ENCODE results near the gene UPF2.
"Not testable (repeated sequence)": the region's sequence is repeated elsewhere in the genome, so short reads cannot be mapped to it uniquely, and the experiment has no call there.

UPF2 gene

GRCh38 chr10:12036073-12036655 is 6.4 kb downstream of the UPF2 start:
- Histone ChIP-seq H3K9ac (ENCODE audit: low read length) (no peak overlapping the region), H3K9me3 (ENCODE audit: control insufficient read depth, low read depth, low read length) (no peaks in the 10 kb centered on the region), H3K36me3 (ENCODE audit: control insufficient read depth, low read depth, low read length) (peaks cover 23% of the 10 kb centered on the region), H3K4me1 (ENCODE audit: control insufficient read depth, low read depth, low read length) (peaks cover 2% of the 10 kb centered on the region), H3K27ac (ENCODE audit: low read length) (no peak overlapping the region), H3K4me3 (ENCODE audit: low read length) (no peak overlapping the region), H3K27me3 (ENCODE audit: control insufficient read depth, insufficient read depth, low read length) (no peaks in the 10 kb centered on the region)

- H3K27ac ChIP-seq (ENCODE audit: low read length): no peak overlapping the region
- peaks cover 3% of the 10 kb centered on the region for H3K4me1 ChIP-seq (ENCODE audit: control insufficient read depth, low read depth, low read length)
- H3K36me3 ChIP-seq (ENCODE audit: control insufficient read depth, low read depth, low read length): peaks cover 47% of the 10 kb centered on the region
- H3K27me3 ChIP-seq (ENCODE audit: control insufficient read depth, insufficient read depth, low read length): no peaks in the 10 kb centered on the region
- no peaks in the 10 kb centered on the region for H3K9me3 ChIP-seq (ENCODE audit: control insufficient read depth, low read depth, low read length)
- no peak overlapping the region for H3K9ac ChIP-seq (ENCODE audit: low read length)
- no peak overlapping the region for H3K4me3 ChIP-seq (ENCODE audit: low read length)
Observed at GRCh38 chr10:12031404-12031803, 11.2 kb downstream of the UPF2 start.

GRCh38 chr10:12027539-12027938 is 15.1 kb downstream of the UPF2 start:
- Histone ChIP-seq H3K27me3 (ENCODE audit: control insufficient read depth, insufficient read depth, low read length) (no peaks in the 10 kb centered on the region), H3K27ac (ENCODE audit: low read length) (no peak overlapping the region), H3K9me3 (ENCODE audit: control insufficient read depth, low read depth, low read length) (no peaks in the 10 kb centered on the region), H3K4me3 (ENCODE audit: low read length) (no peak overlapping the region), H3K36me3 (ENCODE audit: control insufficient read depth, low read depth, low read length) (peaks cover 27% of the 10 kb centered on the region), H3K9ac (ENCODE audit: low read length) (no peak overlapping the region), H3K4me1 (ENCODE audit: control insufficient read depth, low read depth, low read length) (peaks cover 3% of the 10 kb centered on the region)

GRCh38 chr10:12025591-12025990 is 17.0 kb downstream of the UPF2 start:
- Histone ChIP-seq H3K9me3 (ENCODE audit: control insufficient read depth, low read depth, low read length) (no peaks in the 10 kb centered on the region), H3K4me3 (ENCODE audit: low read length) (no peak overlapping the region), H3K36me3 (ENCODE audit: control insufficient read depth, low read depth, low read length) (peaks cover 24% of the 10 kb centered on the region)

GRCh38 chr10:12022580-12023257 is 19.9 kb downstream of the UPF2 start:
- no peak overlapping the region for H3K4me3 ChIP-seq (ENCODE audit: low read length)
- H3K4me1 ChIP-seq (ENCODE audit: control insufficient read depth, low read depth, low read length): no peaks in the 10 kb centered on the region
- no peaks in the 10 kb centered on the region for H3K27me3 ChIP-seq (ENCODE audit: control insufficient read depth, insufficient read depth, low read length)
- no peak overlapping the region for H3K9ac ChIP-seq (ENCODE audit: low read length)
- H3K27ac ChIP-seq (ENCODE audit: low read length): no peak overlapping the region
- peaks cover 3% of the 10 kb centered on the region for H3K36me3 ChIP-seq (ENCODE audit: control insufficient read depth, low read depth, low read length)
- no peaks in the 10 kb centered on the region for H3K9me3 ChIP-seq (ENCODE audit: control insufficient read depth, low read depth, low read length)

More at GRCh38 chr10:12025591-12025990, 17.0 kb downstream of the UPF2 start:
- Histone ChIP-seq H3K27me3 (ENCODE audit: control insufficient read depth, insufficient read depth, low read length) (no peaks in the 10 kb centered on the region), H3K4me1 (ENCODE audit: control insufficient read depth, low read depth, low read length) (peaks cover 3% of the 10 kb centered on the region), H3K9ac (ENCODE audit: low read length) (no peak overlapping the region), H3K27ac (ENCODE audit: low read length) (no peak overlapping the region)

- Histone ChIP-seq H3K27ac (ENCODE audit: low read length) (no peak overlapping the region), H3K4me3 (ENCODE audit: low read length) (no peak overlapping the region), H3K36me3 (ENCODE audit: control insufficient read depth, low read depth, low read length) (no peaks in the 10 kb centered on the region), H3K9ac (ENCODE audit: low read length) (no peak overlapping the region), H3K4me1 (ENCODE audit: control insufficient read depth, low read depth, low read length) (no peaks in the 10 kb centered on the region), H3K27me3 (ENCODE audit: control insufficient read depth, insufficient read depth, low read length) (no peaks in the 10 kb centered on the region), H3K9me3 (ENCODE audit: control insufficient read depth, low read depth, low read length) (no peaks in the 10 kb centered on the region)
Observed at GRCh38 chr10:12020574-12020973, 22.0 kb downstream of the UPF2 start.

- Histone ChIP-seq H3K36me3 (ENCODE audit: control insufficient read depth, low read depth, low read length) (no peaks in the 10 kb centered on the region), H3K27ac (ENCODE audit: low read length) (no peak overlapping the region), H3K9ac (ENCODE audit: low read length) (no peak overlapping the region), H3K9me3 (ENCODE audit: control insufficient read depth, low read depth, low read length) (no peaks in the 10 kb centered on the region), H3K27me3 (ENCODE audit: control insufficient read depth, insufficient read depth, low read length) (no peaks in the 10 kb centered on the region), H3K4me3 (ENCODE audit: low read length) (no peak overlapping the region), H3K4me1 (ENCODE audit: control insufficient read depth, low read depth, low read length) (no peaks in the 10 kb centered on the region)
Observed at GRCh38 chr10:12019283-12019971, 23.2 kb downstream of the UPF2 start.

- no peaks in the 10 kb centered on the region for H3K9me3 ChIP-seq (ENCODE audit: control insufficient read depth, low read depth, low read length)
- no peak overlapping the region for H3K27ac ChIP-seq (ENCODE audit: low read length)
- no peak overlapping the region for H3K9ac ChIP-seq (ENCODE audit: low read length)
- H3K4me1 ChIP-seq (ENCODE audit: control insufficient read depth, low read depth, low read length): no peaks in the 10 kb centered on the region
- no peak overlapping the region for H3K4me3 ChIP-seq (ENCODE audit: low read length)
- peaks cover 3% of the 10 kb centered on the region for H3K36me3 ChIP-seq (ENCODE audit: control insufficient read depth, low read depth, low read length)
- no peaks in the 10 kb centered on the region for H3K27me3 ChIP-seq (ENCODE audit: control insufficient read depth, insufficient read depth, low read length)
Observed at GRCh38 chr10:12018438-12019282, 23.9 kb downstream of the UPF2 start.

GRCh38 chr10:12013926-12014325 is 28.7 kb downstream of the UPF2 start:
- H3K27me3 ChIP-seq (ENCODE audit: control insufficient read depth, insufficient read depth, low read length): no peaks in the 10 kb centered on the region
- H3K36me3 ChIP-seq (ENCODE audit: control insufficient read depth, low read depth, low read length): peaks cover 12% of the 10 kb centered on the region
- H3K9me3 ChIP-seq (ENCODE audit: control insufficient read depth, low read depth, low read length): no peaks in the 10 kb centered on the region
- H3K9ac ChIP-seq (ENCODE audit: low read length): no peak overlapping the region
- no peak overlapping the region for H3K27ac ChIP-seq (ENCODE audit: low read length)
- H3K4me3 ChIP-seq (ENCODE audit: low read length): no peak overlapping the region
- no peaks in the 10 kb centered on the region for H3K4me1 ChIP-seq (ENCODE audit: control insufficient read depth, low read depth, low read length)

- not testable (repeated sequence) for H3K27ac ChIP-seq (ENCODE audit: low read length); H3K9me3 ChIP-seq (ENCODE audit: control insufficient read depth, low read depth, low read length); H3K9ac ChIP-seq (ENCODE audit: low read length); H3K4me3 ChIP-seq (ENCODE audit: low read length); H3K4me1 ChIP-seq (ENCODE audit: control insufficient read depth, low read depth, low read length); H3K27me3 ChIP-seq (ENCODE audit: control insufficient read depth, insufficient read depth, low read length)
- H3K36me3 ChIP-seq (ENCODE audit: control insufficient read depth, low read depth, low read length): peaks cover 16% of the 10 kb centered on the region
Observed at GRCh38 chr10:12013391-12013790, 29.2 kb downstream of the UPF2 start.

GRCh38 chr10:12010353-12010752 is 32.3 kb downstream of the UPF2 start:
- H3K27ac ChIP-seq (ENCODE audit: low read length): no peak overlapping the region
- H3K36me3 ChIP-seq (ENCODE audit: control insufficient read depth, low read depth, low read length): peaks cover 16% of the 10 kb centered on the region
- no peak overlapping the region for H3K4me3 ChIP-seq (ENCODE audit: low read length)
- H3K4me1 ChIP-seq (ENCODE audit: control insufficient read depth, low read depth, low read length): no peaks in the 10 kb centered on the region
- H3K9me3 ChIP-seq (ENCODE audit: control insufficient read depth, low read depth, low read length): no peaks in the 10 kb centered on the region
- H3K27me3 ChIP-seq (ENCODE audit: control insufficient read depth, insufficient read depth, low read length): no peaks in the 10 kb centered on the region
- H3K9ac ChIP-seq (ENCODE audit: low read length): no peak overlapping the region
